Measurements from ENCODE around the gene RBPJ.

Gene RBPJ

GRCh38 chr4:26320538-26321372 lies at the start of gene RBPJ:
RBPJ (plus strand) TSS chr4:26321014; CDS start chr4:26321029, 15 bp downstream.
- DNase-seq = peak; percentile 95 to 98

GRCh38 chr4:26271703-26272102 lies 49.1 kb upstream of the RBPJ start:
- no peak for DNase-seq

- no peak for DNase-seq
Observed at GRCh38 chr4:26272654-26273615, 47.9 kb upstream of the RBPJ start.

- no peak for DNase-seq
Observed at GRCh38 chr4:26273616-26273980, 47.2 kb upstream of the RBPJ start.

- no peak for DNase-seq
Observed at GRCh38 chr4:26275281-26275680, 45.5 kb upstream of the RBPJ start.

GRCh38 chr4:26279446-26279845 lies 41.4 kb upstream of the RBPJ start:
- no peak for DNase-seq

GRCh38 chr4:26281881-26282280 lies 38.9 kb upstream of the RBPJ start:
- DNase-seq = no peak

- no peak for DNase-seq
Observed at GRCh38 chr4:26284536-26284935, 36.3 kb upstream of the RBPJ start.

- no peak for DNase-seq
Observed at GRCh38 chr4:26285272-26285671, 35.5 kb upstream of the RBPJ start.

GRCh38 chr4:26287756-26288155 lies 33.1 kb upstream of the RBPJ start:
- no peak for DNase-seq

GRCh38 chr4:26288355-26288909 lies 32.4 kb upstream of the RBPJ start:
- no peak for DNase-seq

- DNase-seq = no peak
Observed at GRCh38 chr4:26289401-26289800, 31.4 kb upstream of the RBPJ start.

- DNase-seq = no peak
Observed at GRCh38 chr4:26290321-26290720, 30.5 kb upstream of the RBPJ start.

- no peak for DNase-seq
Observed at GRCh38 chr4:26294904-26295303, 25.9 kb upstream of the RBPJ start.

GRCh38 chr4:26296021-26296420 lies 24.8 kb upstream of the RBPJ start:
- no peak for DNase-seq

- DNase-seq = no peak
Observed at GRCh38 chr4:26296514-26296913, 24.3 kb upstream of the RBPJ start.

- no peak for DNase-seq
Observed at GRCh38 chr4:26297219-26297618, 23.6 kb upstream of the RBPJ start.

GRCh38 chr4:26298198-26298947 lies 22.4 kb upstream of the RBPJ start:
- no peak for DNase-seq

- no peak for DNase-seq
Observed at GRCh38 chr4:26299254-26299882, 21.4 kb upstream of the RBPJ start.

GRCh38 chr4:26300314-26301307 lies 20.2 kb upstream of the RBPJ start:
- DNase-seq = no peak

Measured in NCI-H526 (cell line).